Ishikawa (cell line): ENCODE results near the gene NOTCH3.

Experiments
- EGR1 ChIP-seq: IDR thresholded peaks from 2 replicates; pipeline ENCODE4 v1.6.1; 2012
- EP300 ChIP-seq: IDR thresholded peaks from 2 replicates; pipeline ENCODE4 v1.6.1; 2012; ENCODE audit warnings: borderline replicate concordance
- FOXM1 ChIP-seq: IDR thresholded peaks from 2 replicates; pipeline ENCODE4 v1.6.1; 2012; ENCODE audit warnings: low read depth, borderline replicate concordance
- MAX ChIP-seq: IDR thresholded peaks from 2 replicates; pipeline ENCODE4 v1.6.1; 2012
- RAD21 ChIP-seq: IDR thresholded peaks from 2 replicates; pipeline ENCODE4 v1.6.1; 2012; ENCODE audit warnings: low read depth
- REST ChIP-seq: IDR thresholded peaks from 2 replicates; pipeline ENCODE4 v1.6.1; 2012; ENCODE audit warnings: low read depth, mild to moderate bottlenecking
- TAF1 ChIP-seq: IDR thresholded peaks from 2 replicates; pipeline ENCODE4 v1.6.1; 2012; ENCODE audit warnings: low read depth, mild to moderate bottlenecking
- TCF12 ChIP-seq: IDR thresholded peaks from 2 replicates; pipeline ENCODE4 v1.6.1; 2012; ENCODE audit warnings: low read depth
- YY1 ChIP-seq: IDR thresholded peaks from 2 replicates; pipeline ENCODE4 v1.6.1; 2012; ENCODE audit warnings: low read depth

GRCh38 chr19:15236886-15237285, 36.1 kb upstream of the NOTCH3 start:
- no peak for TF ChIP-seq YY1
- no peak for TF ChIP-seq REST
- no peak for TF ChIP-seq TCF12
- TF ChIP-seq FOXM1, result no peak
- TF ChIP-seq EP300, result no peak
- no peak for TF ChIP-seq TAF1
- TF ChIP-seq EGR1, result no peak
- no peak for TF ChIP-seq MAX
- TF ChIP-seq RAD21, result no peak
